ENCODE results near the gene NUDT8.
"Not testable (repeated sequence)": the region's sequence is repeated elsewhere in the genome, so short reads cannot be mapped to it uniquely, and the experiment has no call there.

- not testable (repeated sequence) for TF ChIP-seq CTCF (IDR thresholded peaks at IDR 0.05; ENCODE audit: poor library complexity); EZH2 (IDR thresholded peaks at IDR 0.05; ENCODE audit: borderline replicate concordance); EZH2phosphoT487 (IDR thresholded peaks at IDR 0.05; ENCODE audit: low read depth, severe bottlenecking, unreplicated experiment)
These were observed 5.9 kb downstream of the NUDT8 start for GRCh38 chr11:67623795-67624194.

All from hepatocyte (in vitro differentiated cells).